H1 (cell line): ENCODE results near the gene CAMKMT.

Experiments used
- CEBPB ChIP-seq: IDR thresholded peaks from 2 replicates; pipeline ENCODE4 v1.6.1; 2012; ENCODE audit warnings: low read depth, low read length
- EZH2 ChIP-seq: fragments of 200-600 bp; sonication (generic); IDR thresholded peaks from 2 replicates; pipeline ENCODE4 v1.7.1; 2012; ENCODE audit warnings: low read depth, mild to moderate bottlenecking, moderate library complexity, low read length, inconsistent platforms; ENCODE audit not compliant: severe bottlenecking
- SP1 ChIP-seq: IDR thresholded peaks from 2 replicates; pipeline ENCODE4 v1.6.1; 2011; ENCODE audit warnings: low read depth, low read length
- TAF1 ChIP-seq: IDR thresholded peaks from 2 replicates; pipeline ENCODE4 v1.6.1; 2011; ENCODE audit warnings: mild to moderate bottlenecking, low read depth, low read length
- TF ChIP-seq, protein P1 (sequence below), 3 experiments: IDR thresholded peaks; 1 replicate in 2 of 3; 2 replicates in 1 of 3; pipeline versions ENCODE4 v1.5.1 to v1.6.1; 2011; ENCODE audit warnings: low read length in 3 of 3, mild to moderate bottlenecking in 3 of 3, inconsistent platforms in 2 of 3, low read depth in 1 of 3, moderate library complexity in 1 of 3; ENCODE audit not compliant: insufficient read depth in 1 of 3; ENCODE audit errors: control extremely low read depth in 1 of 3

DNA sequence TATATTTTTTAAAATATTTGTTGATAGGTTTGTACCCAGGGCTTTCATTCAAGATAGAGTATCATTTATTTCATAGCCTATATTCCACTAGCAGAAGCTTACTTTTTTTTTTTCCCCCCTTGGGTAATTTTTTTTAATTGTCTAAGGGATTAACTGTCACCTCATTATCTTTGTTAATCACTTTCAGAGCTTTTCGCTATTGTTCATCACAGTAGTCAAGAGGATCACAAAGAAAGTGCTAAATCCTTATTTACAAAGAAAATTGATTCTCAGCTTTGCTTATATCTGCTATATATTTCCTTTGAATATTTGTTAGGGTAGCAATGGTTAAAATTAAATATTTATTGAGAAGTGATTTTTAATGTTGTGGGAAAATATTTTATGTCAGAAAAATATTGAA lies 59.0 kb downstream of the CAMKMT start:
- TF ChIP-seq, protein P1, sequence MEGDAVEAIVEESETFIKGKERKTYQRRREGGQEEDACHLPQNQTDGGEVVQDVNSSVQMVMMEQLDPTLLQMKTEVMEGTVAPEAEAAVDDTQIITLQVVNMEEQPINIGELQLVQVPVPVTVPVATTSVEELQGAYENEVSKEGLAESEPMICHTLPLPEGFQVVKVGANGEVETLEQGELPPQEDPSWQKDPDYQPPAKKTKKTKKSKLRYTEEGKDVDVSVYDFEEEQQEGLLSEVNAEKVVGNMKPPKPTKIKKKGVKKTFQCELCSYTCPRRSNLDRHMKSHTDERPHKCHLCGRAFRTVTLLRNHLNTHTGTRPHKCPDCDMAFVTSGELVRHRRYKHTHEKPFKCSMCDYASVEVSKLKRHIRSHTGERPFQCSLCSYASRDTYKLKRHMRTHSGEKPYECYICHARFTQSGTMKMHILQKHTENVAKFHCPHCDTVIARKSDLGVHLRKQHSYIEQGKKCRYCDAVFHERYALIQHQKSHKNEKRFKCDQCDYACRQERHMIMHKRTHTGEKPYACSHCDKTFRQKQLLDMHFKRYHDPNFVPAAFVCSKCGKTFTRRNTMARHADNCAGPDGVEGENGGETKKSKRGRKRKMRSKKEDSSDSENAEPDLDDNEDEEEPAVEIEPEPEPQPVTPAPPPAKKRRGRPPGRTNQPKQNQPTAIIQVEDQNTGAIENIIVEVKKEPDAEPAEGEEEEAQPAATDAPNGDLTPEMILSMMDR (IDR thresholded peaks at IDR 0.05; ENCODE audit: control extremely low read depth in 1 of 3, insufficient read depth in 1 of 3, low read depth in 1 of 3, low read length in 3 of 3) = no peak
- TF ChIP-seq TAF1 (no peak), CEBPB (no peak), EZH2 (no peak), SP1 (no peak)
